Esophagus muscularis mucosa (tissue), 4 donors: ENCODE results near the gene GLRB. TPM values are rescaled to one million over a fixed set of nuclear protein-coding genes. Genes with fewer than 3 reads are reported as not detected.

ENCODE experiments used
- DNase-seq: peaks from one replicate; pipeline ENCODE4 v3.0.0-alpha.2; 2017; ENCODE audit errors: extremely low spot score
- H3K27ac ChIP-seq, 4 donors: fragments of 200-600 bp; sonication (generic); replicated peaks in 1 of 4; 1 replicate in 3 of 4; 2 replicates in 1 of 4; pipeline ENCODE4 v1.5.1; 2016 to 2019; ENCODE audit warnings: mild to moderate bottlenecking in 1 of 4
- H3K27me3 ChIP-seq, 4 donors: fragments of 200-600 bp; sonication (generic); one replicate each; pipeline versions ENCODE4 v1.5.1 to v1.6.0; 2016 to 2019
- H3K36me3 ChIP-seq, 4 donors: fragments of 200-600 bp; sonication (generic); one replicate each; pipeline ENCODE4 v1.5.1; 2016 to 2019
- H3K4me1 ChIP-seq, 4 donors: fragments of 200-600 bp; sonication (generic); one replicate each; pipeline ENCODE4 v1.5.1; 2016 to 2019
- H3K4me3 ChIP-seq, 4 donors: fragments of 200-600 bp; sonication (generic); 1 replicate in 2 of 4; 2 replicates in 2 of 4; pipeline ENCODE4 v1.5.1; 2016 to 2019; ENCODE audit warnings: mild to moderate bottlenecking in 4 of 4, moderate library complexity in 1 of 4
- H3K9me3 ChIP-seq, 4 donors: fragments of 200-600 bp; sonication (generic); 1 replicate in 3 of 4; 2 replicates in 1 of 4; pipeline ENCODE4 v1.5.1; 2016 to 2019
- CTCF ChIP-seq, 3 experiments: fragments of 200-600 bp in 2 of 3; fragments of 450-650 bp in 1 of 3; sonication (generic) in 2 of 3; IDR thresholded peaks; one replicate each; pipeline ENCODE4 v1.5.1; 2017 to 2019; ENCODE audit warnings: antibody characterized with exemption in 3 of 3, mild to moderate bottlenecking in 2 of 3, moderate library complexity in 1 of 3
- EP300 ChIP-seq: sonication (generic); formaldehyde crosslinking; IDR thresholded peaks from one replicate; pipeline ENCODE4 v1.6.1; 2017; ENCODE audit warnings: antibody characterized with exemption
- POLR2A ChIP-seq: fragments of 450-650 bp; IDR thresholded peaks from one replicate; pipeline ENCODE4 v1.6.1; 2017; ENCODE audit warnings: antibody characterized with exemption, moderate library complexity, mild to moderate bottlenecking, low read depth
- POLR2AphosphoS5 ChIP-seq, 2 donors: sonication (generic); formaldehyde crosslinking; IDR thresholded peaks; one replicate each; pipeline ENCODE4 v1.6.1; 2017; ENCODE audit warnings: antibody characterized with exemption in 2 of 2
- WGBS: methylation state at CpG from one replicate; pipeline ENCODE4 v1.1.5; 2018; 5-methylcytosine and 5-hydroxymethylcytosine counted together
- intact Hi-C: fragments of 100-400 bp; cut with DNase I; formaldehyde crosslinking; loops from one replicate; pipeline ENCODE4 v1.15.1; 2023
- total RNA-seq, 4 donors: library from RNA; depleted of rRNA; stranded (reverse); fragments of >200 nt; gene quantifications; one replicate each; pipeline versions ENCODE4 v1.1.0 to v1.2.1, GENCODE V29; 2016

Gene GLRB
- total RNA-seq, result 1 to 10 TPM; 1.5 to 2.1 (median 1.8) TPM

GRCh38 chr4:157075811-157076577, at the start of gene GLRB:
GLRB (plus strand) TSS chr4:157076150; CDS start chr4:157078025, 1,875 bp downstream.
- no peak for TF ChIP-seq EP300
- no peak for TF ChIP-seq POLR2AphosphoS5 (IDR thresholded peaks at IDR 0.05)
- TF ChIP-seq POLR2A, result no peak
- no peak for TF ChIP-seq CTCF (IDR thresholded peaks at IDR 0.05)
- Histone ChIP-seq H3K36me3 (no peaks in the 10 kb centered on the region), H3K4me3 (peak within 1 kb of the TSS; percentile 65 to 76 (median 69)), H3K9me3 (no peaks in the 10 kb centered on the region), H3K4me1 (peaks cover 0 to 16% (median 7%) of the 10 kb centered on the region in 4 donors), H3K27me3 (peaks cover 0 to 6% (median 0%) of the 10 kb centered on the region in 4 donors), H3K27ac (no peak within 1 kb of the TSS)
- WGBS, result 4% methylated on average over 38 of the region's 84 CpGs
- no peak for DNase-seq
- intact Hi-C loops, result no loop called here

GRCh38 chr4:157035471-157035870, 40.5 kb upstream of the GLRB start:
- intact Hi-C loops, result no loop called here
- DNase-seq, result no peak
- H3K27me3 ChIP-seq, result no peaks in the 10 kb centered on the region
- H3K9me3 ChIP-seq, result no peaks in the 10 kb centered on the region
- no peak overlapping the region for H3K27ac ChIP-seq
- TF ChIP-seq CTCF (IDR thresholded peaks at IDR 0.05), result no peak
- no peak for TF ChIP-seq EP300
- TF ChIP-seq POLR2AphosphoS5 (IDR thresholded peaks at IDR 0.05), result no peak
- no peak for TF ChIP-seq POLR2A
- H3K4me3 ChIP-seq, result no peak overlapping the region
- H3K4me1 ChIP-seq, result no peaks in the 10 kb centered on the region
- H3K36me3 ChIP-seq, result no peaks in the 10 kb centered on the region

- Histone ChIP-seq H3K36me3 (no peaks in the 10 kb centered on the region), H3K9me3 (no peaks in the 10 kb centered on the region), H3K4me1 (no peaks in the 10 kb centered on the region), H3K27ac (no peak overlapping the region), H3K27me3 (no peaks in the 10 kb centered on the region), H3K4me3 (no peak overlapping the region)
- DNase-seq, result no peak
- TF ChIP-seq CTCF (IDR thresholded peaks at IDR 0.05), result no peak
- TF ChIP-seq POLR2AphosphoS5 (IDR thresholded peaks at IDR 0.05), result no peak
- no peak for TF ChIP-seq EP300
- no peak for TF ChIP-seq POLR2A
- intact Hi-C loops, result loop anchor here (10.0 kb wide), 1 partner anchor 1086 kb away; the partner anchor contains the start of gene CTSO
Measured at GRCh38 chr4:157040405-157040804, 35.5 kb upstream of the GLRB start.

- no peaks in the 10 kb centered on the region for H3K9me3 ChIP-seq
- TF ChIP-seq EP300, result no peak
- no peak for TF ChIP-seq POLR2A
- TF ChIP-seq POLR2AphosphoS5 (IDR thresholded peaks at IDR 0.05), result no peak
- peak in 1 of 3 experiments; percentile 7 for TF ChIP-seq CTCF (IDR thresholded peaks at IDR 0.05)
- intact Hi-C loops, result loop anchor here (10.0 kb wide), 1 partner anchor 1088 kb away; the partner anchor contains the start of gene CTSO
Measured at GRCh38 chr4:157043131-157043530, 32.8 kb upstream of the GLRB start.

More at GRCh38 chr4:157043131-157043530, 32.8 kb upstream of the GLRB start:
- DNase-seq, result no peak
- WGBS, result 59% methylated on average over 2 of the region's 2 CpGs
- no peak overlapping the region for H3K4me3 ChIP-seq
- H3K36me3 ChIP-seq, result no peaks in the 10 kb centered on the region
- H3K27me3 ChIP-seq, result no peaks in the 10 kb centered on the region
- no peak overlapping the region for H3K27ac ChIP-seq
- H3K4me1 ChIP-seq, result no peaks in the 10 kb centered on the region
